Measurements from ENCODE around the gene UBR3.

- no peak for TF ChIP-seq POLR2A (IDR thresholded peaks at IDR 0.05; ENCODE audit: low read depth, low read length)
- no peak for TF ChIP-seq POU2F2 (IDR thresholded peaks at IDR 0.05; ENCODE audit: low read depth, low read length)
These were observed 170.1 kb downstream of the UBR3 start for GRCh38 chr2:169997140-169997887.

Data from GM12891 (cell line).